Measurements from ENCODE around the gene IRX5.
A peak's percentile ranks its signal among the peaks of the same experiment; 100 is the strongest.

The IRX5 gene

DNA sequence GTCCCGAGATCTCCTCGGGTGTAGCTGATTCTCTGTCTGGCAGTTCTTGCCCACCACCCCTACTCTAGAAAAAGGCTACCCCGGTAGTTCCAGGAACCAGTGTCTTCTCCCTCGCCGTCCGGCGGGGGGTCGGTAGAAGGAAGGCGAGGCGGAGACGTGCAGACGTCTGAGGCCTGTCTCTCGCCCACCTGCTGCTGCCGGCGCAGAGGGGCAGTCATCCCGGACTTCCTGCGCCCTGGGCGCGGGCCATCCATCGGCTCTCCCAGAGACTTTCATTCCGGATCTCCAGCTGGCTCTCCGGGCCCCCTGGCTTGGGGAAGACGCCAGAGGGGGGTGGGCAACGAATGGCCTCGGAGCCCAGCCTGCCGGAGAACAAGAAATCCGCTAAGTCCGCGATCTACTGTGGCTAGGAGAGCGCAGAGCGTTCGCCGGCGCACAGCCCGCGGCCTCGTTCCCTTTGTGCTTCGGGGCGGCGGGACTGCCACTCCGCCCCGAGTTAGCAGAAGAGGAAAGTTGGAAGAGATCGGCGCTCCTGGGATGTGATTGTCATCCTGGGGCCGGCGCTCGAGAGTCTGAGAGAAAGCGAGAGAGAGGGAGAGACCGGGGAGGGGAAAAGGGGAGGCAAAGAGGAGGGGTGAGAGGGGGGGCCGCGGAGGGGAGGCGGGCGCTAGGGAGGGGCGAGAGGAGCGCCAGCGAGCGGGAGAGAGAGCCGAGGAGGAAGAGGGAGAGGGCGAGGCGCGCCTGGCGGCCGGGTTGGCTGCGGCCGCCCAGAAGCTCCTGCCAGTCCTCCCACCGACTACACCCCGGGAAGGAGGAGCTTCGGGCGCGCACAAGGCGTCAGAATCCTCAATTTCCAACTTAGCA is at the start of gene IRX5:
IRX5 (plus strand) TSS at position 861 of the 864 bp plus-strand sequence. CDS start 334 bp downstream, outside the sequence.
- no peak for DNase-seq (ENCODE audit: low read depth)

DNA sequence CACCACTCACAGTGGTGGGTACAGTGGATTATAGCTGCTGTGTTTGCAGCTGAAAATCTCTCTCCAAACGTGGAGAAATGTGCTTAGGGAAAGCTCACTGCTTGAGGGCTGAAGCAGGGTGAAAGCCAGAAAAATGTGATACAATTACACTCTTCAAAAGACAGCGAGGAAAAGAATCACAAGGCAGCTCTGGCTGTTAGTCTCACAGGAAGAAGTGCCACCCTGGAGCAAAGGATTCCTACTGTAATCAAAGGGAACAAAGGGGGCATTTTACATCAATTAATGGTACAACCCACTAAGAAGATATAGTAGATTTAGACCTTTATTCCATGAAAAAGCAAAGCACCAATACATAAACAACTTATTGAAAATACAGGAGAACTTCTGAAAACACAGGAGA is 48.1 kb upstream of the IRX5 start:
- no peak for DNase-seq (ENCODE audit: low read depth)

DNA sequence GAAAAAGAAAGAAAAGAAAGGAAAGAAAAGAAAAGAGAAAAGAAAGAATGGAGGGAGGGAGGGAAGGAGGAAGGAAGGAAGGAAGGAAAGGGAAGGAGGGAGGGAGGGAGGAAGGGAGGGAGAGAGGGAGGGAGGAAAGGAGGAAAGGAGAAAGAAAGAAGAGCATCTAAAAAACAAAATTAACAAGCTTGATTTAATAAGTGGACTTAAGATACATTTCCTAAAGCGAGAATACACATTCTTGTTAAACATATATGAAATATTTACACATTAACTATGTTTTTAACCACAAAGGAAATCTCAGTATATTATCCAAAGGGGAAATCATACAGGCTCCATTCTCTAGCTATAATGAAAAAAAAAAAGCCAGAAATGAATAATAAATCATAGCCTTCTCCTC is 47.3 kb upstream of the IRX5 start:
- DNase-seq (ENCODE audit: low read depth) = no peak

DNA sequence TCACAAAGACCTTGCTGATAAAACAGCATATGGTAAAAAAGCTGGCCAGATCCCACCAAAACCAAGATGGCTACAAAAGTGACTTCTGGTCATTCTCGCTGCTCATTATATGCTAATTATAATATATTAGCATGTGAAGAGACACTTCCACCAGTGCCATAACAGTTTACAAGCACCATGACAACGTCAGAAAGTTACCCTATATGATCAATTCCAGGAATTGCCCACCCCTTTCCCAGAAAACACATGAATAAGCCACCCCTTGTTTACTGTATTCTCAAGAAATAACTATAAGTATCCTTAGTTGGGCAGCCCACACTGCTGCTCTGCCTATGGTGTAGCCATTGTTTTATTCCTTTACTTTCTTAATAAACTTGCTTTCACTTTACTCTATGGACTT is 44.6 kb upstream of the IRX5 start:
- DNase-seq (ENCODE audit: low read depth) = no peak

DNA sequence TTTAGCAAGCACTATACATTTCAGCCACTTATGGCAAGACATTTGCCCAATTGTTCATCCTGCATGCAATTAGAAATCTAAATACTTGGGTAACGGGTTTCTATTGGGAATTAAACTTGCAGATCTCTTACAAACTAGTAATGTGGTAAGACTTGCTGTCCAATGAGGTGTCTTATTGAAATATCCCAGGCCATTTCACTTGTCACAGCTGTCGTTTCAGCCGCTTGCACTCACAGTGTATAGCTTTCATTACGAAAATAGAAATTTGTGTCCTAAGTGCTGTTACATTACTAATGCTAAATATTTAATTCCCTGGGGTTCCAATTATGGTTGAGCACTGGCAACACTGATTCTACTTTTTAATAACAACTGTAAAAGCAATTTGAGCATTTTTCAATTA is 40.3 kb upstream of the IRX5 start:
- no peak for DNase-seq (ENCODE audit: low read depth)

DNA sequence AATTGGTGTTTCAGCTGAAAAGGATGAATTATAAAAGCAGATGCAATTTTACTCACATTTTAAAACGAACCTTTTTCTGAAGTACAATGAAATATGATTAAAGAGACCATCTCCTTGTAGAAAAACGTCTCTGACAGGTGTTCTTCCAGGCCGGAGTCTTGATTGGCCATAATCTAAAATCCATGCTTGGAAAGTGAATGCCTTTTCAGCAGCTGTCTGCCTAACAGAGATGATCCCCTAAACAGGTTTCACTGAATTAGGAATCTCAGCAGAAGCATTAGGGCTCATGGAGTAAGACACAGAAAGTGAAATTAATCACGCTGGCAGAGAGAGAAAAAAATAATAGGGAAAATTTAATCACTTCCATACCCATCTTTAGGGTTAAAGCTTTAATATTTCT is 39.3 kb upstream of the IRX5 start:
- no peak for DNase-seq (ENCODE audit: low read depth)

DNA sequence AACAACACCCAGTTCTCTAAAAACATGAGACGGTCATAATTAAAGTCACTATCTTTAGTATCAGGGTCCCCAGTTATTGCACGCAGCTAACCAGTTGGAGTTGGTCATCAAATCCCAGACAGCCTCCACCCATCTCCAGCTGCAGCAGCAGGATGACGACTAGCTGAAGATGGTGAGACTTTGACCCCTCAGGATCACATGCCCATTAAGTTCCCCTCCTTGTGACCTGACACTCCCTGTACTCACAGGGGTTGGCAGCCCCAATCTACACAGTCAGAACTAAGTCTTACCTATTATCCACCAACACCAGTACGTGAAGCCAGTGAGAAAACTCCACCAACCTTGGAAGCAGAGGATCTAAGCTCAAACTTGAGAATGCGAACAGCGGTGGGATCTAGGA is 37.7 kb upstream of the IRX5 start:
- no peak for DNase-seq (ENCODE audit: low read depth)

- no peak for DNase-seq (ENCODE audit: low read depth)
Measured at GRCh38 chr16:54897930-54898329, 32.7 kb upstream of the IRX5 start.

DNA sequence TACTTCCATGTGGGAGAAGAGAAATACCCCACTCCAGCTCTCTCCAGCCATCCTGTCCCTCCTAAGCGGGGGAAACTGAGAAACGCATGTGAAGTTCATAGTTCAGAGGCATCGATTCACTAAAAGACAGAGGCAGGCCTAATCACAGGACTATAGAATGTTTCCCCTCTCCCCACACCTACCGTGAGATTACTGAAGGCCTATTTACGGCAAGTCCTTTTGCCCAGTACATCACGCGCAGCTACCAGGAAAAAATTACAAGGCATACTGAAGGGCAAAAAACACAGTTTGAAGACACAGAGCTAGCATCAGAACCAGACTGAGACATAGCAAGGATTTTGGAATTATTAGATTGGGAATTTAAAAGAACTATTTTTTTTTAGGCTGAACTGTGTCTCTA is 29.1 kb upstream of the IRX5 start:
- no peak for DNase-seq (ENCODE audit: low read depth)

GRCh38 chr16:54903047-54903446 is 27.6 kb upstream of the IRX5 start:
- DNase-seq (ENCODE audit: low read depth) = no peak

GRCh38 chr16:54911079-54911478 is 19.6 kb upstream of the IRX5 start:
- DNase-seq (ENCODE audit: low read depth) = no peak

GRCh38 chr16:54912720-54913119 is 17.9 kb upstream of the IRX5 start:
- DNase-seq (ENCODE audit: low read depth) = no peak

DNA sequence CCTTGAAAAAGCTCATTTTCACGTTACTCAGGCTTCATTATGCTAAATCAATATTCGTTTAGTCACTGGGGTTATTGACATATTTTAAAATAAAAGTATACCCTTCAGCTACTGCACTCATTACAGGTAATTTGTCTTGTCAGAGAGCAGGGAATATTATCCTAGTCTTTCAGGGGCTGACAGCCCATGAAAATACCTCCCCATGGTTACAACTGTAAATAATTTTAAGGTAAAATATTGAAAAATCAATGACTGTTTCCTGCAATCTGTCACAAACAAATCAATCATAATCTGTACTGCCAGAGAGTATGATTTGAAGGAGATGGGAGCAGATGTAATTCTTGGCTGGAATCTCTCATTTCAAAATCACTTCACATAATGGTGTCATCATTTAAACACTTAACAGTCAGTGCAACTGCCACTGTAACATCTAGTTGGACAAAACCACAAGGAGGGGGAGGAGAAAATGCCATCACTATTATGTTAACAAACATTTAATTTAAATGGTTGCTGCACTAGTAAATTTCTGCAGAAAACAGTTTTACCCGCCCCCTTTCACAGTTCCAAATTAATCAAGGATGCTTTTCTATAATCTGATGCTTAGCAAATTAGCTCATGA is 9.3 kb upstream of the IRX5 start:
- no peak for DNase-seq (ENCODE audit: low read depth)

DNA sequence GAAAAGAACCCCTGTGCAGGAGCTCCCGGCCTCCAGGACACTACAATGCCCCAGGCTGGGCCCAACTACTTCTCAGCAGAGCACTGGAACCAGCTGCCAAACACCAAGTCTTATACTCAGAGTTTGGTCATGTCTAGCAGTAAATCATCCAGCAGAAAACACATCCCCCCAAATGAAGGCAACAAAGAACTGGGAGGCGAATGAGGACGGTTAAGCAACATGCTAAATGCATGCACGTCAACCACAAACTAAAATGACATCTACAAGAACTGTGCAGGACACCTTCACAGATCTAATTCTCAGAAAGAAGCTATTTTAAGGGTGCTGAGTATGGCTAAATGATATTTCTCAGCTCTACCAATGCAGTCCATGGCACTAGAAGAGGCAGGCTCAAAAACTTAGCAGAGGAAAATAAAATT is 7.6 kb upstream of the IRX5 start:
- DNase-seq (ENCODE audit: low read depth) = no peak

DNA sequence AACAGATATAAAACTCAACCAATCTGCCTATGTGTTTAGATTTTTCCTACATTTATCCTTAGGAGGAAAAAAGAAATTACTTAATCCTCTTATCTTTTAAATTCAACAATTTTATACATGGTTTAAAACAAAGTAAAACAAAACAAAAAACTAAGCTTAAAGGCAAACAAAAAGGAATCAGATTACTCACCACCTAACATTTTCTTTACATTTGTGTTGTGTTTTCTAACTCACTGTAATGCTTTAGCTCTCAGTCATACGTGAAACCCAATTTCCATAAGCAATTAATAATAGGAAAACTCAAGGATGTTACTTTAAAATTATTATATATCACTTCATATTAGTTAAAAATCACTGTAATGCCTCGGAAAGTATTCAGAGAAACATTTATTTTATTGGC is 6.7 kb upstream of the IRX5 start:
- no peak for DNase-seq (ENCODE audit: low read depth)

DNA sequence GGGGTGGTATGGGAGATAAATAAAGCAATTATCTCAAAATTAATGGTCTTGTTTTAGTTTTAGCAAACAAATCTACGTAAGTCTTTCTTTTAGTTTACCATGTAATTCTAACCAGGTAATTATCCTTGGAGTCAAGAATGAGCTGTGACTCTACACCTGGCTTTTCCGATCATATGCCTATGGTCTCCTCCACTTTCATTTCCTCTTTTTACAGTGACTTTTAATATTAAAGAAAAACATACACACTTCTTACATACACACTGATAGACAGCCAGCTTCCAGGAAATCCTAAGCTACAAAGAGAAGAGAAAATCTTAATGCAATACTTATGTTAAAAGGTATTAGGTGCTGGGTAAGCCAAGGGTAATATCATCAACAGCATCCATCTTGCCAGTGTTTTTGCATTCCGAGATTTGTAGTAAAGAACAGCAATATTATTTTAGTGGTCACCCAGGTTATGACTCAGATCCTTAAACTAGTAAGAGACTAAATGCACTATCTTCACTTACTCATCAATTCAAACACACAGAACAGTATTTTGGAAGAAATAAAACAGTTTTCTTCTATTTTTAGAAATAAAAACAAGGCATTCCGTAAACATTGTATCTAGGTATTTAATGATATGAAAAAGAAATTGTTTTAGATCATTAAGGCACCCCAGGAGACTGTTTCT is 4.4 kb upstream of the IRX5 start:
- DNase-seq (ENCODE audit: low read depth) = no peak

GRCh38 chr16:54927125-54928015 is 3.3 kb upstream of the IRX5 start:
- no peak for DNase-seq (ENCODE audit: low read depth)

DNA sequence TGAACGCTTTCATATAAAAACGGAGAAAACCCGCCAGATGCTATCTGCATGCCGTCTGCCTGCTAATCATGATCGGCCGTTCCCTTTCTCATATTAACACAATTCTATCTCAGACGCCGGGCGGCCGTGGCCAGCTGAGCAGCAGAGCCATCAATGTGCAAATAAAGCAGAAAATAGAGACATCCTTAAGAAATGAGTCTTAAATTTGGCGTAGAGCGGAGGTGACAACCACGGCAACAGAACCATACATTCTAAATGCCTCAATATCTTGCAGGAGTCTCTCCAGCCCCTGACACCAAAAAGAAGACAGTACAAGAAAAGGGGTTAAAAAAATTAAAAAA is 2.7 kb upstream of the IRX5 start:
- no peak for DNase-seq (ENCODE audit: low read depth)

DNA sequence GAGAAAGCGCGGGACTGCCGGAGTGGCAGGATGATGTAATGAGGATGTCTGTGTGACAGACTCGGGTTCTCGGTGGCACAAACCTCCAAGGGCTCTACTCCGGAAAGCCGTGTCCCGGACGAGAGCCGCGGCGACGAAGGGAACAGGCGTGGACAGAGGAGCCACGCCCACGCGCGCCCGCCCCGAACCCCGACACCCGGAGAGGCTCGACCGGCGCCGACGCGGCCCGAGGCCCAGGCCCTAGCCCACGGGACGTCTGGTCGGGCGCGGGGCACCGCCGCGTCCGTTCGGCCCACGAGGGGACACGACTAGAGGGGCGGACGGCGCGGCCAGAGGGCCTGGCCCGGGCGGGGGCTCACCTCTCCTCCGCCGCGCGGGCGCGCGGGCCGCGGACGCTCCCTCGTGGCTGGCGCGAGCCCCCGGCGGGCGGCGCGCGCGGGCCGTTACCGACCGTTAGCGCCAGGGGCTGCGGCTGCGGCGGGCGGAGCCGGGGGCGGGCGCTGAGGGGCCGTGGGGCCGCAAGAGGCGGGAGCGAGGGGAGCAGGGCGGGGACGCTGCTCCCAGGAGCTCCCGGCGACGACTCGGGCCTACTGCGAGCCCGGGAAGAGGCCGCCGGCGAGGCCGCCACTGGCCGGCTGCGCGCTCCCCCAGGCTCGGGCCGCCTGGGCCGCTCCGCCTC is 2.1 kb upstream of the IRX5 start:
- no peak for DNase-seq (ENCODE audit: low read depth)

DNA sequence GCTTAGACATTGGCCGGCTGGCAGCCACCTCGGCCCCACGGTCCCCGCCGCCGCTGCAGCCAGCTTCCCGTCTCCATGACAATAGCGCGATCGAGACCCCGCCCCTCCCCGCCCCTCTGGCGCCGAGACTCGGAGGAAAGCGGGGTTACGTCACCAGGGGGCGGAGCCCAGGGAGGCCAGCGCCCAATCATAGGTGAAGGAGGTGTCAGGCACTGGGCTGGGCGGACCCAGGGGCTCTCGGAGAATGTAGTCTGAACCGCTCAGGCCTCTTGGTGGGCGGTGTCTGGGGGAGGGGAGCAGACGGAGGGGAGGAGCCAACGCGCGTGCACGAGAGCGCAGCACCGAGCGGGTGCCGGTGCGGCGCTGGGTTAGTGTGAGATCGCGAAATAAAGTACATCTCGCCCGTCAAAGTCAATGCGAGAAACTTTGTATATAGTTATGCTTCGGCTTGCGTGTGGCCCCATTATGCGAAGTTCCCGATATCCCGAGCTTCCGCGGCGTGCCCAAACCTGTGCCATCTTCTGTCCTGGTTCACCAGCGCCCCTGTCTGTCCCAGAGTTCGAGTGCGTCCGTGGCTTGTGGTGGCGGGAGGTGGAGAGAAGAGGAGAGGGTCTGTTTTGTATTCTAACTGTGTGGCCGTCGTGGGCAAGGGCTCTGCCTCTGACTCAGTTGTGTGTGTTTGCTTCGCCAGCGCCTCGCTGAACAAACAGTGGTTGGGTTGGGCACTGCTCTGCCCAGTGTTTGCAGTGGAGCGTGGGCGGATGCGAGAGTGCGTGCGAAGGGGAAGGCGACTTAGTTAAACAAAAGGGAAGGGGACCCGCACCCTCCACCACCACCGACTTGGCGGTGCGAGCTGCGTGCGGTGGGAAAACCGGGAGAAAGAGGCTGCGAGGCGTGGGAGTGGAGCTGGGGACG is 1.3 kb upstream of the IRX5 start:
- peak; percentile 85 for DNase-seq (ENCODE audit: low read depth)

DNA sequence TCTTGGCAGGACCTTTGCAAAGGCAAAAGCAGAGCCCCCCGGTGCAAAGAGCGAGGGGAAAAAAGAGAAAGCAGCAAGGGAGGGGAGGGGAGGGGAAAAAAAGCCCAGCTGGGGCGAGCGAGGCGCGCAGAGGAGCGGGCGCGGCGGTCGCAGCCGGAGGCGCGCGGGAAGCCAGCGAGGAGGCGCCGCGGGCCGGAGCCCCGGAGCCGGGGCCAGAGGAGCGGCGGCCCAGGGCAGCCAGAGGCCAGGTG is 129 bp downstream of the IRX5 start:
- no peak for DNase-seq (ENCODE audit: low read depth)

Measured in activated T-helper 9 cell treated with anti-CD3 and anti-CD28 coated beads, Interleukin-2, amount 50 U/mL, for 16 hours (primary cell).